K562 (cell line): ENCODE data around the gene RNASE8. TPM values are rescaled to one million over a fixed set of nuclear protein-coding genes. Genes with fewer than 3 reads are reported as not detected.

Source experiments
- BHLHE40 ChIP-seq: IDR thresholded peaks from 2 replicates; pipeline ENCODE4 v1.6.1; 2011; ENCODE audit warnings: low read length, improper control_type of control experiment
- CBFA2T3 ChIP-seq: fragments of 450-650 bp; IDR thresholded peaks from 2 replicates; pipeline ENCODE4 v1.6.1; 2017
- FOSL1 ChIP-seq: fragments of 200-800 bp; sonication (Bioruptor generic); conservative IDR thresholded peaks from 2 replicates; pipeline ENCODE4 v1.6.1; 2016; ENCODE audit warnings: missing genetic modification characterization, missing compliant biosample characterization
- KDM1A ChIP-seq, 2 experiments: fragments of 450-650 bp; IDR thresholded peaks; 2 replicates each; pipeline ENCODE4 v1.6.1; 2016; ENCODE audit warnings: mild to moderate bottlenecking in 2 of 2
- NONO ChIP-seq, 2 experiments: fragments of 200-400 bp in 1 of 2; fragments of 450-650 bp in 1 of 2; formaldehyde crosslinking in 1 of 2; IDR thresholded peaks; 2 replicates each; pipeline ENCODE4 v1.6.1; 2017; ENCODE audit warnings: low read depth in 2 of 2, mild to moderate bottlenecking in 2 of 2, moderate library complexity in 2 of 2, low read length in 1 of 2
- NR1H2 ChIP-seq: sonication (generic); formaldehyde crosslinking; IDR thresholded peaks from 2 replicates; pipeline ENCODE4 v1.4.0; 2020; ENCODE audit warnings: mild to moderate bottlenecking, missing genetic modification reagents
- POLR2AphosphoS5 ChIP-seq: IDR thresholded peaks from 2 replicates; pipeline ENCODE4 v1.6.1; 2011; ENCODE audit warnings: mild to moderate bottlenecking, low read depth, low read length, moderate library complexity; ENCODE audit not compliant: control insufficient read depth, insufficient read depth
- SIN3A ChIP-seq, 2 experiments: fragments of 150-350 bp in 1 of 2; IDR thresholded peaks; 2 replicates each; pipeline ENCODE4 v1.6.1; 2011 to 2016; ENCODE audit warnings: borderline replicate concordance in 2 of 2, low read depth in 2 of 2, low read length in 2 of 2, mild to moderate bottlenecking in 2 of 2, moderate library complexity in 2 of 2; ENCODE audit not compliant: control insufficient read depth in 1 of 2
- SMARCA4 ChIP-seq: fragments of 450-650 bp; IDR thresholded peaks from 2 replicates; pipeline ENCODE4 v1.6.1; 2016
- YBX1 ChIP-seq: fragments of 450-650 bp; IDR thresholded peaks from 2 replicates; pipeline ENCODE4 v1.7.1; 2016; ENCODE audit warnings: mild to moderate bottlenecking
- ZNF217 ChIP-seq: sonication (generic); formaldehyde crosslinking; IDR thresholded peaks from 2 replicates; pipeline ENCODE4 v1.8.0; 2022; ENCODE audit warnings: mild to moderate bottlenecking, missing genetic modification reagents
- ZNF561 ChIP-seq: fragments of 450-650 bp; formaldehyde crosslinking; conservative IDR thresholded peaks from 2 replicates; pipeline ENCODE4 v1.4.0; 2020; ENCODE audit warnings: mild to moderate bottlenecking, moderate library complexity
- polyA plus RNA-seq, 8 experiments: library from polyadenylated mRNA; depleted of rRNA in 4 of 8; stranded (reverse) in 5 of 8; unstranded in 3 of 8; fragments of >200 nt; fragmentation: Nextera tagmentation in 2 of 8; fragmentation: Illumina TruSeq in 1 of 8; extraction: Ambion mirVana in 2 of 8; extraction: Trizol in 1 of 8; gene quantifications; 2 replicates each; pipeline versions ENCODE4 v1.2.1 to v1.2.3, GENCODE V29; 2011 to 2014; ENCODE audit warnings: inconsistent platforms in 1 of 8, missing spikeins in 1 of 8
- total RNA-seq, 7 experiments: library from RNA; depleted of rRNA in 6 of 7; stranded (reverse); fragments of >200 nt in 6 of 7; fragmentation: Illumina TruSeq in 2 of 7; extraction: Trizol in 2 of 7; gene quantifications; 2 replicates each; pipeline versions ENCODE4 v1.2.1 to v1.2.3, GENCODE V29; 2011 to 2021; ENCODE audit warnings: low replicate concordance in 1 of 7
- TF ChIP-seq, protein P1 (sequence below): fragments of 250-450 bp; sonication (Bioruptor Pico); IDR thresholded peaks from 2 replicates; pipeline ENCODE4 v1.8.0; 2022; ENCODE audit warnings: inconsistent platforms
- TF ChIP-seq, protein P2 (sequence below): fragments of 450-650 bp; IDR thresholded peaks from 2 replicates; pipeline ENCODE4 v1.6.1; 2018; ENCODE audit warnings: mild to moderate bottlenecking, low read depth; ENCODE audit not compliant: partially characterized antibody
- TF ChIP-seq, protein P3 (sequence below): fragments of 150-350 bp; conservative IDR thresholded peaks from 2 replicates; pipeline ENCODE4 v1.6.1; 2014; ENCODE audit warnings: low read length
- TF ChIP-seq, protein P4 (sequence below): fragments of 450-650 bp; IDR thresholded peaks from 2 replicates; pipeline ENCODE4 v1.7.0; 2016; ENCODE audit warnings: borderline replicate concordance
- TF ChIP-seq, protein P5 (sequence below), 2 experiments: IDR thresholded peaks in 1 of 2; conservative IDR thresholded peaks in 1 of 2; 2 replicates each; pipeline ENCODE4 v1.6.1; 2016; ENCODE audit warnings: low read depth in 2 of 2, mild to moderate bottlenecking in 1 of 2, missing compliant biosample characterization in 1 of 2, missing genetic modification characterization in 1 of 2, moderate library complexity in 1 of 2

The RNASE8 gene
- total and polyA plus RNA-seq, 9 of the 15 experiments (the other 6 are each of a cell fraction or from before 2014, with no cell fraction given), result not detected

DNA sequence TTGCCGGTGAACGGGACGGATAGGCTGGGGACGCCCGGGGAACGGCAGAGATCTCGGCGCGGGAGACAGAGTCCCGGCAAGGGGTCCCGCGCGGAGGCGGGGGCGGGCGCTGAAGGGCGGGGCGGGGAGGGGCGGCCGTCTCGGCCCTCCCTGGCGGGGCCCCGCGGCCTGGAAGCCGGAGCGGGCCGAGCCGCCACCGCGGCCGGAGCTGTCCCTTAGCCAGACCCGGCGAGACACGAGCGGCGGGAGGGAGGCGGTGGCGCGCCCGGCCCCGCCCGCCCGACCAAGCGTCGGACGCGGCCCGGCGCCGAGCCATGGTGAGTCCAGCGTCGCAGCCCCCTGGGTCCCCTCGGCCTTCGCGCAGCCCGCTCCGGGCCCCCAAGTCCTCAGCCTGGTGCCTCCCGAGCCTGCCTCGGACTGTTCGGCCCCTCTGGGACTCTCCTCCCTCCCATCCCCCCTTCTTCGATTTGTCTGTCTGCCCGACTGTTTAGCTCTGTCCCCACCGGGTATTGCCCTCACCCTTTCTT lies 12.5 kb downstream of the RNASE8 start, which contains the start of gene ARHGEF40 (continued):
- TF ChIP-seq, protein P1, sequence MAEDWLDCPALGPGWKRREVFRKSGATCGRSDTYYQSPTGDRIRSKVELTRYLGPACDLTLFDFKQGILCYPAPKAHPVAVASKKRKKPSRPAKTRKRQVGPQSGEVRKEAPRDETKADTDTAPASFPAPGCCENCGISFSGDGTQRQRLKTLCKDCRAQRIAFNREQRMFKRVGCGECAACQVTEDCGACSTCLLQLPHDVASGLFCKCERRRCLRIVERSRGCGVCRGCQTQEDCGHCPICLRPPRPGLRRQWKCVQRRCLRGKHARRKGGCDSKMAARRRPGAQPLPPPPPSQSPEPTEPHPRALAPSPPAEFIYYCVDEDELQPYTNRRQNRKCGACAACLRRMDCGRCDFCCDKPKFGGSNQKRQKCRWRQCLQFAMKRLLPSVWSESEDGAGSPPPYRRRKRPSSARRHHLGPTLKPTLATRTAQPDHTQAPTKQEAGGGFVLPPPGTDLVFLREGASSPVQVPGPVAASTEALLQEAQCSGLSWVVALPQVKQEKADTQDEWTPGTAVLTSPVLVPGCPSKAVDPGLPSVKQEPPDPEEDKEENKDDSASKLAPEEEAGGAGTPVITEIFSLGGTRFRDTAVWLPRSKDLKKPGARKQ (CRISPR knock-in tag), result no peak
- TF ChIP-seq BHLHE40 (no peak), NR1H2 (CRISPR knock-in tag) (no peak), SIN3A (IDR thresholded peaks at IDR 0.05; ENCODE audit: borderline replicate concordance in 2 of 2, control insufficient read depth in 1 of 2, low read depth in 2 of 2, low read length in 2 of 2) (no peak), ZNF217 (CRISPR knock-in tag) (no peak), NONO (IDR thresholded peaks at IDR 0.05; ENCODE audit: low read depth in 2 of 2, low read length in 1 of 2) (no peak), FOSL1 (tag) (no peak), ZNF561 (CRISPR knock-in tag) (no peak), CBFA2T3 (no peak), YBX1 (no peak), KDM1A (IDR thresholded peaks at IDR 0.05) (no peak), SMARCA4 (no peak), POLR2AphosphoS5 (no peak)
- TF ChIP-seq, protein P2, sequence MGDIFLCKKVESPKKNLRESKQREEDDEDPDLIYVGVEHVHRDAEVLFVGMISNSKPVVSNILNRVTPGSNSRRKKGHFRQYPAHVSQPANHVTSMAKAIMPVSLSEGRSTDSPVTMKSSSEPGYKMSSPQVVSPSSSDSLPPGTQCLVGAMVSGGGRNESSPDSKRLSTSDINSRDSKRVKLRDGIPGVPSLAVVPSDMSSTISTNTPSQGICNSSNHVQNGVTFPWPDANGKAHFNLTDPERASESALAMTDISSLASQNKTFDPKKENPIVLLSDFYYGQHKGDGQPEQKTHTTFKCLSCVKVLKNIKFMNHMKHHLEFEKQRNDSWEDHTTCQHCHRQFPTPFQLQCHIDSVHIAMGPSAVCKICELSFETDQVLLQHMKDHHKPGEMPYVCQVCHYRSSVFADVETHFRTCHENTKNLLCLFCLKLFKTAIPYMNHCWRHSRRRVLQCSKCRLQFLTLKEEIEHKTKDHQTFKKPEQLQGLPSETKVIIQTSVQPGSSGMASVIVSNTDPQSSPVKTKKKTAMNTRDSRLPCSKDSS, result no peak
- TF ChIP-seq, protein P3, sequence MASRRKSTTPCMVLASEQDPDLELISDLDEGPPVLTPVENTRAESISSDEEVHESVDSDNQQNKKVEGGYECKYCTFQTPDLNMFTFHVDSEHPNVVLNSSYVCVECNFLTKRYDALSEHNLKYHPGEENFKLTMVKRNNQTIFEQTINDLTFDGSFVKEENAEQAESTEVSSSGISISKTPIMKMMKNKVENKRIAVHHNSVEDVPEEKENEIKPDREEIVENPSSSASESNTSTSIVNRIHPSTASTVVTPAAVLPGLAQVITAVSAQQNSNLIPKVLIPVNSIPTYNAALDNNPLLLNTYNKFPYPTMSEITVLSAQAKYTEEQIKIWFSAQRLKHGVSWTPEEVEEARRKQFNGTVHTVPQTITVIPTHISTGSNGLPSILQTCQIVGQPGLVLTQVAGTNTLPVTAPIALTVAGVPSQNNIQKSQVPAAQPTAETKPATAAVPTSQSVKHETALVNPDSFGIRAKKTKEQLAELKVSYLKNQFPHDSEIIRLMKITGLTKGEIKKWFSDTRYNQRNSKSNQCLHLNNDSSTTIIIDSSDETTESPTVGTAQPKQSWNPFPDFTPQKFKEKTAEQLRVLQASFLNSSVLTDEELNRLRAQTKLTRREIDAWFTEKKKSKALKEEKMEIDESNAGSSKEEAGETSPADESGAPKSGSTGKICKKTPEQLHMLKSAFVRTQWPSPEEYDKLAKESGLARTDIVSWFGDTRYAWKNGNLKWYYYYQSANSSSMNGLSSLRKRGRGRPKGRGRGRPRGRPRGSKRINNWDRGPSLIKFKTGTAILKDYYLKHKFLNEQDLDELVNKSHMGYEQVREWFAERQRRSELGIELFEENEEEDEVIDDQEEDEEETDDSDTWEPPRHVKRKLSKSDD, result no peak
- TF ChIP-seq, protein P4, sequence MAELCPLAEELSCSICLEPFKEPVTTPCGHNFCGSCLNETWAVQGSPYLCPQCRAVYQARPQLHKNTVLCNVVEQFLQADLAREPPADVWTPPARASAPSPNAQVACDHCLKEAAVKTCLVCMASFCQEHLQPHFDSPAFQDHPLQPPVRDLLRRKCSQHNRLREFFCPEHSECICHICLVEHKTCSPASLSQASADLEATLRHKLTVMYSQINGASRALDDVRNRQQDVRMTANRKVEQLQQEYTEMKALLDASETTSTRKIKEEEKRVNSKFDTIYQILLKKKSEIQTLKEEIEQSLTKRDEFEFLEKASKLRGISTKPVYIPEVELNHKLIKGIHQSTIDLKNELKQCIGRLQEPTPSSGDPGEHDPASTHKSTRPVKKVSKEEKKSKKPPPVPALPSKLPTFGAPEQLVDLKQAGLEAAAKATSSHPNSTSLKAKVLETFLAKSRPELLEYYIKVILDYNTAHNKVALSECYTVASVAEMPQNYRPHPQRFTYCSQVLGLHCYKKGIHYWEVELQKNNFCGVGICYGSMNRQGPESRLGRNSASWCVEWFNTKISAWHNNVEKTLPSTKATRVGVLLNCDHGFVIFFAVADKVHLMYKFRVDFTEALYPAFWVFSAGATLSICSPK, result no peak
- TF ChIP-seq, protein P5, sequence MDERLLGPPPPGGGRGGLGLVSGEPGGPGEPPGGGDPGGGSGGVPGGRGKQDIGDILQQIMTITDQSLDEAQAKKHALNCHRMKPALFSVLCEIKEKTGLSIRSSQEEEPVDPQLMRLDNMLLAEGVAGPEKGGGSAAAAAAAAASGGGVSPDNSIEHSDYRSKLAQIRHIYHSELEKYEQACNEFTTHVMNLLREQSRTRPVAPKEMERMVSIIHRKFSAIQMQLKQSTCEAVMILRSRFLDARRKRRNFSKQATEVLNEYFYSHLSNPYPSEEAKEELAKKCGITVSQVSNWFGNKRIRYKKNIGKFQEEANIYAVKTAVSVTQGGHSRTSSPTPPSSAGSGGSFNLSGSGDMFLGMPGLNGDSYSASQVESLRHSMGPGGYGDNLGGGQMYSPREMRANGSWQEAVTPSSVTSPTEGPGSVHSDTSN (CRISPR knock-in tag; IDR thresholded peaks at IDR 0.05; ENCODE audit: low read depth), result no peak
- TF ChIP-seq, protein P5 (tag; conservative IDR thresholded peaks at IDR 0.05; ENCODE audit: low read depth), result no peak
